PFSK-1 (cell line): Measurements from ENCODE around the gene EXOSC9.

Experiments
- FOXP2 ChIP-seq: optimal IDR thresholded peaks from 2 replicates; pipeline ENCODE3; 2011; ENCODE audit warnings: borderline replicate concordance, control low read depth, inconsistent platforms; ENCODE audit not compliant: insufficient read depth; ENCODE audit errors: extremely low read length, extremely low read depth
- POLR2AphosphoS5 ChIP-seq: IDR thresholded peaks from 2 replicates; pipeline ENCODE4 v1.6.1; 2012; ENCODE audit warnings: low read depth, mild to moderate bottlenecking, control low read depth, low read length, moderate library complexity
- SIN3A ChIP-seq: IDR thresholded peaks from 2 replicates; pipeline ENCODE4 v1.6.1; 2012; ENCODE audit warnings: mild to moderate bottlenecking, low read length, moderate library complexity, borderline replicate concordance; ENCODE audit not compliant: insufficient read depth
- TAF1 ChIP-seq: IDR thresholded peaks from 2 replicates; pipeline ENCODE4 v1.6.1; 2012; ENCODE audit warnings: low read length, control low read depth, borderline replicate concordance; ENCODE audit not compliant: insufficient read depth
- TF ChIP-seq, protein P1 (sequence below), 2 experiments: IDR thresholded peaks; 2 replicates each; pipeline versions ENCODE4 v1.6.1 to v1.8.0; 2011 to 2012; ENCODE audit warnings: low read depth in 2 of 2, low read length in 2 of 2, control low read depth in 1 of 2, inconsistent platforms in 1 of 2, mild to moderate bottlenecking in 1 of 2, moderate library complexity in 1 of 2; ENCODE audit not compliant: insufficient read depth in 1 of 2

DNA sequence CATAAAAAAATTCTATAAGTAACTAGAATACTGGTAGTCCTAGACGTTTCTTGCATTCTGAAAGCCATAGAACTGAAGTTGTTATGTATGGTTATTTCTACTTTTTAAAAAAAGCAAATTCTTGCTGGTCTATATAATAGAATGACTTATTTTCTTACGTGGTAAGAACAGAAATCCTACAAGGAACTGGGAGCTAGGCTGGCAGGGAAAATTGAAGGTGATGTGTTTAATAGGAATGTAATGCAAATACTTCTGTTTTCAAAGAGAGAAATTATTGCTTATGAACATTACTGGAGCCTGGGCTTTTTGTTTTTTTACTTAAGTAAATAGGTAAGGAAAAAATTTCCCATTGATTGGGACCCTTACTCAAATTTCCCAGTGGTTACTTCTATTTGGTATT lies 13.6 kb downstream of the EXOSC9 start:
- no peak for TF ChIP-seq POLR2AphosphoS5
- TF ChIP-seq, protein P1, sequence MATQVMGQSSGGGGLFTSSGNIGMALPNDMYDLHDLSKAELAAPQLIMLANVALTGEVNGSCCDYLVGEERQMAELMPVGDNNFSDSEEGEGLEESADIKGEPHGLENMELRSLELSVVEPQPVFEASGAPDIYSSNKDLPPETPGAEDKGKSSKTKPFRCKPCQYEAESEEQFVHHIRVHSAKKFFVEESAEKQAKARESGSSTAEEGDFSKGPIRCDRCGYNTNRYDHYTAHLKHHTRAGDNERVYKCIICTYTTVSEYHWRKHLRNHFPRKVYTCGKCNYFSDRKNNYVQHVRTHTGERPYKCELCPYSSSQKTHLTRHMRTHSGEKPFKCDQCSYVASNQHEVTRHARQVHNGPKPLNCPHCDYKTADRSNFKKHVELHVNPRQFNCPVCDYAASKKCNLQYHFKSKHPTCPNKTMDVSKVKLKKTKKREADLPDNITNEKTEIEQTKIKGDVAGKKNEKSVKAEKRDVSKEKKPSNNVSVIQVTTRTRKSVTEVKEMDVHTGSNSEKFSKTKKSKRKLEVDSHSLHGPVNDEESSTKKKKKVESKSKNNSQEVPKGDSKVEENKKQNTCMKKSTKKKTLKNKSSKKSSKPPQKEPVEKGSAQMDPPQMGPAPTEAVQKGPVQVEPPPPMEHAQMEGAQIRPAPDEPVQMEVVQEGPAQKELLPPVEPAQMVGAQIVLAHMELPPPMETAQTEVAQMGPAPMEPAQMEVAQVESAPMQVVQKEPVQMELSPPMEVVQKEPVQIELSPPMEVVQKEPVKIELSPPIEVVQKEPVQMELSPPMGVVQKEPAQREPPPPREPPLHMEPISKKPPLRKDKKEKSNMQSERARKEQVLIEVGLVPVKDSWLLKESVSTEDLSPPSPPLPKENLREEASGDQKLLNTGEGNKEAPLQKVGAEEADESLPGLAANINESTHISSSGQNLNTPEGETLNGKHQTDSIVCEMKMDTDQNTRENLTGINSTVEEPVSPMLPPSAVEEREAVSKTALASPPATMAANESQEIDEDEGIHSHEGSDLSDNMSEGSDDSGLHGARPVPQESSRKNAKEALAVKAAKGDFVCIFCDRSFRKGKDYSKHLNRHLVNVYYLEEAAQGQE (IDR thresholded peaks at IDR 0.05; ENCODE audit: insufficient read depth in 1 of 2, low read depth in 2 of 2, low read length in 2 of 2) = no peak
- no peak for TF ChIP-seq SIN3A
- TF ChIP-seq TAF1 = no peak
- TF ChIP-seq FOXP2 = no peak
